CD4-positive, alpha-beta T cell (primary cell): ENCODE data around the gene SSH2. TPM values are rescaled to one million over a fixed set of nuclear protein-coding genes. Genes with fewer than 3 reads are reported as not detected.
A peak's percentile ranks its signal among the peaks of the same experiment; 100 is the strongest.

Experiments
- ATAC-seq: fragments of 200-7000 bp; cut with Tn5 transposase; one replicate; pipeline ENCODE4 v1.10.0; 2022; ENCODE audit warnings: mild to moderate bottlenecking; ENCODE audit not compliant: poor library complexity
- CTCF ChIA-PET: fragments of 350-600 bp; sonication (Branson Sonifier 250); formaldehyde crosslinking; loops from one replicate; lab custom pipeline; 2021; ENCODE audit warnings: antibody characterized with exemption, inconsistent platforms; lab: Charles Lee
- POLR2A ChIA-PET: fragments of 350-600 bp; sonication (Branson Sonifier 250); formaldehyde crosslinking; loops from one replicate; lab custom pipeline; 2021; ENCODE audit warnings: antibody characterized with exemption, inconsistent platforms; lab: Charles Lee
- DNase-seq, 14 experiments: peaks; one replicate each; pipeline ENCODE4 v3.0.0-alpha.2; 2013 to 2020; ENCODE audit warnings: mixed read lengths in 2 of 14
- H3K27ac ChIP-seq, 2 donors: one replicate each; pipeline versions ENCODE4 v1.5.1 to v1.7.0; 2013; ENCODE audit warnings: low read length in 2 of 2, low read depth in 1 of 2, mild to moderate bottlenecking in 1 of 2
- H3K27me3 ChIP-seq, 2 experiments: 1 replicate in 1 of 2; 2 replicates in 1 of 2; pipeline versions ENCODE4 v1.6.1 to v1.7.0; 2013; ENCODE audit warnings: low read length in 2 of 2, control low read depth in 1 of 2, mild to moderate bottlenecking in 1 of 2, moderate library complexity in 1 of 2; ENCODE audit not compliant: insufficient read depth in 2 of 2, control insufficient read depth in 1 of 2
- H3K36me3 ChIP-seq: one replicate; pipeline ENCODE4 v1.6.1; 2013; ENCODE audit warnings: low read length, control low read depth; ENCODE audit not compliant: insufficient read depth
- H3K4me1 ChIP-seq: one replicate; pipeline ENCODE4 v1.6.1; 2013; ENCODE audit warnings: low read length, control low read depth; ENCODE audit not compliant: insufficient read depth
- H3K4me3 ChIP-seq: one replicate; pipeline ENCODE4 v1.5.1; 2013; ENCODE audit warnings: mild to moderate bottlenecking, low read length, moderate library complexity
- H3K9me3 ChIP-seq, 2 experiments: 1 replicate in 1 of 2; 2 replicates in 1 of 2; pipeline versions ENCODE4 v1.6.1 to v1.7.0; 2013; ENCODE audit warnings: low read length in 2 of 2, mild to moderate bottlenecking in 2 of 2, control low read depth in 1 of 2, moderate library complexity in 1 of 2; ENCODE audit not compliant: control insufficient read depth in 1 of 2, insufficient read depth in 1 of 2
- H3K27ac Mint-ChIP-seq: one replicate; pipeline ENCODE4 v1.8.0; 2020; ENCODE audit warnings: mixed read lengths
- H3K27me3 Mint-ChIP-seq: one replicate; pipeline ENCODE4 v1.8.0; 2021; ENCODE audit warnings: mixed read lengths
- H3K36me3 Mint-ChIP-seq: one replicate; pipeline ENCODE4 v1.8.0; 2021; ENCODE audit warnings: low read depth, mixed read lengths
- H3K4me1 Mint-ChIP-seq: one replicate; pipeline ENCODE4 v1.8.0; 2021; ENCODE audit warnings: low read depth, mixed read lengths
- H3K4me3 Mint-ChIP-seq: one replicate; pipeline ENCODE4 v1.8.0; 2020; ENCODE audit warnings: mild to moderate bottlenecking, mixed read lengths
- H3K9me3 Mint-ChIP-seq: one replicate; pipeline ENCODE4 v1.8.0; 2020; ENCODE audit warnings: mixed read lengths
- CTCF ChIP-seq: fragments of 200-600 bp; IDR thresholded peaks from one replicate; pipeline ENCODE4 v1.8.0; 2022; ENCODE audit warnings: antibody characterized with exemption, mild to moderate bottlenecking
- intact Hi-C, 2 experiments: fragments of 100-400 bp; cut with DNase I in 1 of 2; cut with micrococcal nuclease in 1 of 2; formaldehyde crosslinking; loops; one replicate each; pipeline versions ENCODE4 v1.15.1 to v1.9.0; 2023 to 2025; cut with DNase I, micrococcal nuclease
- total RNA-seq, 174 experiments: library from RNA in 2 of 174; stranded (reverse) in 2 of 174; gene quantifications; one replicate each; pipeline ENCODE4 v1.2.3 and lab custom pipeline; 2021 to 2026

SSH2 gene
- total RNA-seq, 2 experiments from 2014 or later: 73.4 to 81.5 TPM

- peaks cover 85% of the 10 kb centered on the region for H3K4me1 Mint-ChIP-seq
- no peaks in the 10 kb centered on the region for H3K36me3 ChIP-seq
- ChIA-PET CTCF (interaction anchor here (0.6 to 2.2 kb wide), 10 partner anchors 10 to 1532 kb away, joined by 3 to 7 read pairs (median 4); no protein-coding TSS in a partner anchor), POLR2A (interaction anchor here (0.8 to 5.1 kb wide), 20 partner anchors 10 to 105 kb away, joined by 3 to 77 read pairs (median 4); no protein-coding TSS in a partner anchor)
- intact Hi-C loops: loop anchor here in 1 of 2 experiments (1.0 kb wide), 3 partner anchors 9 to 38 kb away; no protein-coding TSS in a partner anchor
- peak overlapping the region; percentile 82 for H3K4me3 Mint-ChIP-seq
- peak overlapping the region; percentile 30 for H3K4me3 ChIP-seq
- H3K4me1 ChIP-seq: peaks cover 53% of the 10 kb centered on the region
- H3K36me3 Mint-ChIP-seq: peaks cover 20% of the 10 kb centered on the region
- H3K9me3 ChIP-seq: no peaks in the 10 kb centered on the region
- no peaks in the 10 kb centered on the region for H3K27me3 ChIP-seq
- H3K27ac ChIP-seq: peak overlapping the region; percentile 73 to 79
- no peaks in the 10 kb centered on the region for H3K9me3 Mint-ChIP-seq
- H3K27me3 Mint-ChIP-seq: no peaks in the 10 kb centered on the region
- DNase-seq (peak; percentile 15 to 82 (median 43)), ATAC-seq (peak; percentile 76)
- no peak for TF ChIP-seq CTCF
- H3K27ac Mint-ChIP-seq: peak overlapping the region; percentile 87
These were observed 207.4 kb downstream of the SSH2 start for GRCh38 chr17:29722411-29723198.

DNA sequence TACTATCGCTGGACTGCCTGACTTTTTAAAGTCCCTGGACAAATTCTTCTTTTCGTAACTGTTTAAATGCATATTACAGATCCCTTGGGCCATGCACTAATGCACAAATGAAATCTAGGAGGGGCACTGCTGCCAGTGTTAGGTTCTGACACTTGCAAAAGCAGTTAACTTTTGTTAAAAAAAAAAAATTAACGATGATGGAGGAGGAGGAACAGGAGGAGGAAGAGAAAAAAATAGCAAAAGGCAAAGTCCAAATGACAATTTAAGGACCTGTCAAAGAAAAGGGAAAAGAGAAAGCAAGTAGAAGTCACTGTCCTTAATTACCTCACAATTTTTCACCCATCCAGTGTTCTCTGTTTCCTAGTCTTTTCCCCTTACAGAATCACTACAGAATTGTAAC lies 209.5 kb downstream of the SSH2 start:
- DNase-seq: no peak
- H3K4me1 ChIP-seq: peaks cover 46% of the 10 kb centered on the region
- H3K9me3 Mint-ChIP-seq: no peaks in the 10 kb centered on the region
- H3K4me3 ChIP-seq: no peak overlapping the region
- ChIA-PET POLR2A (interaction anchor here (1.4 to 5.1 kb wide), 3 partner anchors 9 to 103 kb away, joined by 3 to 77 read pairs (median 41); no protein-coding TSS in a partner anchor), CTCF (no interaction called here)
- no peaks in the 10 kb centered on the region for H3K9me3 ChIP-seq
- H3K27me3 Mint-ChIP-seq: no peaks in the 10 kb centered on the region
- H3K4me3 Mint-ChIP-seq: no peak overlapping the region
- no peaks in the 10 kb centered on the region for H3K27me3 ChIP-seq
- peak overlapping the region; percentile 87 for H3K27ac Mint-ChIP-seq
- peaks cover 29% of the 10 kb centered on the region for H3K36me3 Mint-ChIP-seq
- peaks cover 85% of the 10 kb centered on the region for H3K4me1 Mint-ChIP-seq
- ATAC-seq: no peak
- no peak for TF ChIP-seq CTCF
- intact Hi-C loops: no loop called here
- no peak overlapping the region for H3K27ac ChIP-seq
- no peaks in the 10 kb centered on the region for H3K36me3 ChIP-seq

- no peak for TF ChIP-seq CTCF
- no peak overlapping the region for H3K27ac ChIP-seq
- ChIA-PET POLR2A (interaction anchor here (0.6 kb wide), 1 partner anchor 12 kb away, joined by 5 read pairs; no protein-coding TSS in a partner anchor), CTCF (no interaction called here)
- intact Hi-C loops: no loop called here
- Mint-ChIP-seq H3K27ac (peak overlapping the region; percentile 39), H3K9me3 (no peaks in the 10 kb centered on the region), H3K27me3 (no peaks in the 10 kb centered on the region), H3K36me3 (peaks cover 34% of the 10 kb centered on the region), H3K4me3 (no peak overlapping the region), H3K4me1 (peaks cover 91% of the 10 kb centered on the region)
- no peak overlapping the region for H3K4me3 ChIP-seq
- H3K9me3 ChIP-seq: no peaks in the 10 kb centered on the region
- H3K27me3 ChIP-seq: no peaks in the 10 kb centered on the region
- no peaks in the 10 kb centered on the region for H3K36me3 ChIP-seq
- peaks cover 43% of the 10 kb centered on the region for H3K4me1 ChIP-seq
- ATAC-seq (no peak), DNase-seq (no peak)
These were observed 210.6 kb downstream of the SSH2 start for GRCh38 chr17:29719469-29719868.
